Ectodermal cell (in vitro differentiated cells): Measurements from ENCODE around the gene SPDYE11. TPM values are rescaled to one million over a fixed set of nuclear protein-coding genes. Genes with fewer than 3 reads are reported as not detected.
"Not testable (repeated sequence)": the region's sequence is repeated elsewhere in the genome, so short reads cannot be mapped to it uniquely, and the experiment has no call there.

ENCODE experiments used
- H3K27ac ChIP-seq: 2 replicates; pipeline ENCODE4 v1.7.0; 2013; ENCODE audit warnings: mild to moderate bottlenecking, low read depth, low read length; ENCODE audit not compliant: insufficient read depth, poor library complexity, severe bottlenecking
- H3K27me3 ChIP-seq: 2 replicates; pipeline ENCODE4 v1.7.0; 2013; ENCODE audit warnings: mild to moderate bottlenecking, low read length; ENCODE audit not compliant: insufficient read depth, control insufficient read depth, poor library complexity, severe bottlenecking
- H3K36me3 ChIP-seq: one replicate; pipeline ENCODE4 v1.7.0; 2013; ENCODE audit warnings: low read length; ENCODE audit not compliant: control insufficient read depth, insufficient read depth
- H3K4me1 ChIP-seq: one replicate; pipeline ENCODE4 v1.7.0; 2013; ENCODE audit warnings: low read length; ENCODE audit not compliant: control insufficient read depth, insufficient read depth
- H3K4me3 ChIP-seq: 2 replicates; pipeline ENCODE4 v1.7.0; 2013; ENCODE audit warnings: low read depth, low read length, control low read depth; ENCODE audit not compliant: insufficient read depth
- H3K9me3 ChIP-seq: 2 replicates; pipeline ENCODE4 v1.7.0; 2013; ENCODE audit warnings: mild to moderate bottlenecking, low read length, moderate library complexity; ENCODE audit not compliant: control insufficient read depth
- WGBS, 2 experiments: methylation state at CpG; one replicate each; pipeline ENCODE4 v1.1.7; 2013; ENCODE audit warnings: missing lambda C conversion rate in 2 of 2; 5-methylcytosine and 5-hydroxymethylcytosine counted together
- polyA plus RNA-seq, 4 experiments: library from polyadenylated mRNA; stranded (reverse); fragments of 50-300 nt; gene quantifications; one replicate each; pipeline ENCODE4 v1.2.3, GENCODE V29; 2013

SPDYE11 gene, protein sequence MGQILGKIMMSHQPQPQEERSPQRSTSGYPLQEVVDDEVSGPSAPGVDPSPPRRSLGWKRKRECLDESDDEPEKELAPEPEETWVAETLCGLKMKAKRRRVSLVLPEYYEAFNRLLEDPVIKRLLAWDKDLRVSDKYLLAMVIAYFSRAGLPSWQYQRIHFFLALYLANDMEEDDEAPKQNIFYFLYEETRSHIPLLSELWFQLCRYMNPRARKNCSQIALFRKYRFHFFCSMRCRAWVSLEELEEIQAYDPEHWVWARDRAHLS
- polyA plus RNA-seq (2013, experiment 1 of 4), result not detected
- polyA plus RNA-seq (2013, experiment 2 of 4), result not detected
- not detected for polyA plus RNA-seq (2013, experiment 3 of 4)
- polyA plus RNA-seq (2013, experiment 4 of 4), result not detected

- no CpG with 5 or more reads among the region's 8 CpGs for WGBS, 2 experiments
- not testable (repeated sequence) for H3K36me3 ChIP-seq, H3K27ac ChIP-seq, H3K9me3 ChIP-seq, H3K4me1 ChIP-seq, H3K4me3 ChIP-seq, H3K27me3 ChIP-seq
Measured at GRCh38 chr7:73057811-73058210, at the start of gene SPDYE11. SPDYE11 (minus strand) TSS chr7:73057911; CDS start chr7:73056111, 1,800 bp downstream.

DNA sequence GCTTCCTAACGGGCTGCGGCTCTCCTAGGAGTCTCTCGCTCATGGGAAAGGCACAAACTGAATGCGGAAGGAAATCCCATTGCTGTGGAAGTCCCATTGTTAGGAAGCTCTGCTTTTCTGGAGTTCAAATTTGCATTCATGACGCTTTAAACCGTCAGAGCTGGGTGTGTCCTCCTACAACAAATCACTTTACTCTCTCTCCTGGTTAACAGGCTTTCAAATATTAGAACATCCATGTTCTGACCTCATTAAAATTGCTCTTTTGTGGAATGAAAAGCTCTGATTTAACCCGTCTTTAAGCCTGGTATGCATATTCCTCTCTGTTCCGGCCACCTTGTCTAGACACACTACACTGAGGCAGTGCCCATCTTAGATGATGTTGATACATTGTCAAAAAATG lies 28.2 kb upstream of the SPDYE11 start, which contains the start of gene SPDYE9:
TSS of gene SPDYE9 (minus strand) at position 101 of the 400 bp plus-strand sequence. CDS start 1,800 bp downstream, outside the sequence.
- H3K36me3 ChIP-seq, H3K9me3 ChIP-seq, H3K27me3 ChIP-seq, H3K27ac ChIP-seq, H3K4me1 ChIP-seq, H3K4me3 ChIP-seq: not testable (repeated sequence)
- no CpG with 5 or more reads among the region's 8 CpGs for WGBS, 2 experiments

- no CpG with 5 or more reads among the region's 8 CpGs for WGBS, 2 experiments
- not testable (repeated sequence) for H3K27me3 ChIP-seq, H3K36me3 ChIP-seq
Measured at GRCh38 chr7:73029666-73030065, 28.0 kb downstream of the SPDYE11 start, which contains the start of gene SPDYE8. SPDYE8 (minus strand) TSS chr7:73029766; CDS start chr7:73027966, 1,800 bp downstream.

GRCh38 chr7:73006491-73006890 lies 51.2 kb downstream of the SPDYE11 start:
- not testable (repeated sequence) for H3K4me1 ChIP-seq, H3K9me3 ChIP-seq, H3K36me3 ChIP-seq, H3K27me3 ChIP-seq, H3K27ac ChIP-seq
- WGBS, 2 experiments, result 46 to 55% methylated on average over 9 of the region's 10 CpGs
- H3K4me3 ChIP-seq, result peak overlapping the region; percentile 31

More at GRCh38 chr7:73029666-73030065, 28.0 kb downstream of the SPDYE11 start, which contains the start of gene SPDYE8:
- H3K4me3 ChIP-seq, H3K9me3 ChIP-seq, H3K4me1 ChIP-seq, H3K27ac ChIP-seq: not testable (repeated sequence)

DNA sequence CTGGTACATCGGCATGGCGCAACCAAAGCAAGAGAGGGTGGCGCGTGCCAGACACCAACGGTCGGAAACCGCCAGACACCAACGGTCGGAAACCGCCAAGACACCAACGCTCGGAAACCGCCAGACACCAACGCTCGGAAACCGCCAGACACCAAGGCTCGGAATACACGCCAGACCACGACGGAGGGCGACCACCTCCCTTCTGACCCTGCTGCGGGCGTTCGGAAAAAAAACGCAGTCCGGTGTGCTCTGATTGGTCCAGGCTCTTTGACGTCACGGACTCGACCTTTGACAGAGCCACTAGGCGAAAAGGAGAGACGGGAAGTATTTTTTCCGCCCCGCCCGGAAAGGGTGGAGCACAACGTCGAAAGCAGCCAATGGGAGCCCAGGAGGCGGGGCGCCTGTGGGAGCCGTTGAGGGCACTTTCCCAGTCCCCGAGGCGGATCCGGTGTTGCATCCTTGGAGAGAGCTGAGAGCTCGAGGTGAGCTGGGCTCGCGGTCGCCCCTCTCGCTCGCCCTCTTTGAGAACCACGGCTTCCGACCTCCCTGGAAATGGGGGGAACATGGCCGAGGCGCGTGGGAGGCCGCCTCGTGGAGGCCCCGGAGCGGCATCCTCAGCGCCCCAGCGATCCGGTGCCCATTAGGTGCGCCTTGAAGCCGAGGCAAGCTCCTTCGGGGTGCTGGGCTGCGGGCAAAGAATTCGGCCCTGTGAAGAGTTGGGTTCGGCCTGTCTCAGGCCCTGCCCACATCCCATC lies 51.8 kb downstream of the SPDYE11 start:
- WGBS, 2 experiments, result 0% methylated on average over 34 to 39 of the region's 66 CpGs
- not testable (repeated sequence) for H3K27me3 ChIP-seq, H3K9me3 ChIP-seq, H3K4me1 ChIP-seq, H3K36me3 ChIP-seq
- Histone ChIP-seq H3K27ac (peak overlapping the region; percentile 84), H3K4me3 (peak overlapping the region; percentile 60)

DNA sequence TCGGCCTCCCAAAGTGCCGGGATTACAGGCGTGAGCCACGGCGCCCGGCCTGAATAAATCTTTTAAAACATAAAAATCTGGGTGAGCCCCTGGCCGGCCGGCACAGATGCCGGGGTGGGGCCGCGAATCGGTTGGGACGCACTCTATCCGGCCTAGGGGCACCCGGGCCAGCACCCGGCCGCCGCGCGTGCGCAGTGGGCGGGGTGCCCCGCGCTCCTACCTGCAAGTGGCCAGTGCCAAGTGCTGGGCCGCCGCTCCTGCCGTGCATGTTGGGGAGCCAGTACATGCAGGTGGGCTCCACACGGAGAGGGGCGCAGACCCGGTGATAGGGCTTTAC lies 52.4 kb downstream of the SPDYE11 start:
- not testable (repeated sequence) for H3K27me3 ChIP-seq, H3K36me3 ChIP-seq, H3K9me3 ChIP-seq, H3K4me1 ChIP-seq
- peak overlapping the region; percentile 84 for H3K27ac ChIP-seq
- H3K4me3 ChIP-seq, result peak overlapping the region; percentile 60
- 0 to 1% methylated on average over 15 to 17 of the region's 30 CpGs for WGBS, 2 experiments

DNA sequence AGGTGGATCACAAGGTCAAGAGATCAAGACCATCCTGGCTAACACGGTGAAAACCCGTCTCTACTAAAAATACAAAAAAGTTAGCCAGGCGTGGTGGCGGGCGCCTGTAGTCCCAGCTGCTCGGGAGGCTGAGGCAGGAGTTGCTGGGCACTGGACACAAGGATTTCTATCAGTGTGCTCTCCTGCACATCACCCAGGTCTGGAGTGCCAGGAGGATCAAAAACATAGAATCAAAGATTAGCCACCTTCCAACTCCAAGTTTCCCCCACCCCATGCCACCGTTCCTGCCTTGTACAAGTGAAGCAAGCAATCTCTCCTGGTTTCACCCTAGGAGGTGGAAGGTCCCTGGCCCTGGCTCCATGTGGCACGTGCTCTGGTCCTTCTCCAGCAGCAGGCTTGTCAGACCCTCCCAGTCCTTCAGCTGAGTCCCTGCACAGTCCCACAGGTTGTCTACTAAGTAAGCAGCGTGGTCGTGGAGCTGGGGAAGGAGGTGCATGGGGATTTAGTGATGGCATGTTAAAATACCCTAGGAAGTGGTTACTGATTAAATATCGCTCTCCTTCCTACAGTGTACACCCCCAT lies 59.7 kb downstream of the SPDYE11 start:
- not testable (repeated sequence) for H3K4me3 ChIP-seq, H3K9me3 ChIP-seq, H3K4me1 ChIP-seq, H3K27ac ChIP-seq, H3K36me3 ChIP-seq, H3K27me3 ChIP-seq
- no CpG with 5 or more reads among the region's 11 CpGs for WGBS, 2 experiments
